Naive thymus-derived CD4-positive, alpha-beta T cell (primary cell): ENCODE data around the gene TEKT3. TPM values are rescaled to one million over a fixed set of nuclear protein-coding genes. Genes with fewer than 3 reads are reported as not detected.

Experiments used
- ATAC-seq: fragments of 150-1000 bp; cut with Tn5 transposase; 2 replicates; pipeline ENCODE4 v1.10.0; 2021; ENCODE audit warnings: mild to moderate bottlenecking, moderate library complexity
- CTCF ChIA-PET: fragments of 350-600 bp; sonication (Branson Sonifier 250); formaldehyde crosslinking; loops from one replicate; lab custom pipeline; 2021; ENCODE audit warnings: antibody characterized with exemption; lab: Charles Lee
- POLR2A ChIA-PET: fragments of 350-600 bp; sonication (Branson Sonifier 250); formaldehyde crosslinking; loops from one replicate; lab custom pipeline; 2021; ENCODE audit warnings: antibody characterized with exemption, inconsistent platforms; lab: Charles Lee
- DNase-seq, 9 donors: peaks; one replicate each; pipeline versions ENCODE4 v3.0.0 to v3.0.0-alpha.2; 2020 to 2022; ENCODE audit warnings: mixed read lengths in 1 of 9
- H3K27ac ChIP-seq: one replicate; pipeline ENCODE4 v1.7.0; 2013; ENCODE audit warnings: mild to moderate bottlenecking, low read depth, low read length, moderate library complexity
- H3K27me3 ChIP-seq, 2 donors: one replicate each; pipeline ENCODE4 v1.7.0; 2013; ENCODE audit warnings: low read length in 2 of 2, mild to moderate bottlenecking in 2 of 2, moderate library complexity in 2 of 2; ENCODE audit not compliant: control insufficient read depth in 2 of 2, insufficient read depth in 2 of 2
- H3K36me3 ChIP-seq, 3 experiments: 1 replicate in 2 of 3; 2 replicates in 1 of 3; pipeline ENCODE4 v1.7.0; 2013; ENCODE audit warnings: low read length in 3 of 3, mild to moderate bottlenecking in 3 of 3, moderate library complexity in 1 of 3; ENCODE audit not compliant: insufficient read depth in 3 of 3, control insufficient read depth in 2 of 3
- H3K4me1 ChIP-seq, 2 donors: one replicate each; pipeline ENCODE4 v1.7.0; 2013; ENCODE audit warnings: low read length in 2 of 2, mild to moderate bottlenecking in 2 of 2, moderate library complexity in 1 of 2; ENCODE audit not compliant: control insufficient read depth in 2 of 2, insufficient read depth in 2 of 2
- H3K4me3 ChIP-seq: 2 replicates; pipeline ENCODE4 v1.7.0; 2013; ENCODE audit warnings: mild to moderate bottlenecking, low read length
- H3K9me3 ChIP-seq, 3 experiments: 1 replicate in 2 of 3; 2 replicates in 1 of 3; pipeline ENCODE4 v1.7.0; 2013; ENCODE audit warnings: low read length in 3 of 3; ENCODE audit not compliant: control insufficient read depth in 2 of 3
- H3K27ac Mint-ChIP-seq, 9 donors: one replicate each; pipeline ENCODE4 v1.8.0; 2020 to 2022; ENCODE audit warnings: mixed read lengths in 9 of 9, mild to moderate bottlenecking in 8 of 9, moderate library complexity in 5 of 9, inconsistent platforms in 2 of 9
- H3K27me3 Mint-ChIP-seq, 5 donors: one replicate each; pipeline ENCODE4 v1.8.0; 2021 to 2022; ENCODE audit warnings: mixed read lengths in 5 of 5, mild to moderate bottlenecking in 1 of 5
- H3K36me3 Mint-ChIP-seq, 5 donors: one replicate each; pipeline ENCODE4 v1.8.0; 2020 to 2022; ENCODE audit warnings: mixed read lengths in 5 of 5, mild to moderate bottlenecking in 3 of 5, inconsistent platforms in 1 of 5
- H3K4me1 Mint-ChIP-seq, 7 donors: one replicate each; pipeline ENCODE4 v1.8.0; 2020 to 2022; ENCODE audit warnings: mixed read lengths in 7 of 7, mild to moderate bottlenecking in 3 of 7, inconsistent platforms in 1 of 7
- H3K4me3 Mint-ChIP-seq, 10 donors: one replicate each; pipeline ENCODE4 v1.8.0; 2020 to 2022; ENCODE audit warnings: mild to moderate bottlenecking in 10 of 10, mixed read lengths in 10 of 10, moderate library complexity in 6 of 10, inconsistent platforms in 2 of 10
- H3K9me3 Mint-ChIP-seq, 11 donors: one replicate each; pipeline ENCODE4 v1.8.0; 2020 to 2022; ENCODE audit warnings: mixed read lengths in 11 of 11, mild to moderate bottlenecking in 4 of 11, inconsistent platforms in 1 of 11, moderate library complexity in 1 of 11
- intact Hi-C, 2 donors: fragments of 100-400 bp; cut with micrococcal nuclease; formaldehyde crosslinking; loops; one replicate each; pipeline ENCODE4 v1.15.1; 2023
- polyA plus RNA-seq, 2 donors: library from polyadenylated mRNA; unstranded; fragments of 300-500 nt; fragmentation: Illumina TruSeq; gene quantifications; one replicate each; pipeline ENCODE4 v1.2.3, GENCODE V29; 2021
- total RNA-seq, 6 experiments: library from RNA in 5 of 6; stranded (reverse) in 5 of 6; gene quantifications; 1 replicate in 5 of 6; 2 replicates in 1 of 6; pipeline ENCODE4 v1.2.3 and lab custom pipeline; 2021 to 2026

TEKT3 gene
- total and polyA plus RNA-seq, 7 experiments from 2014 or later, result 0.37 to 0.57 (median 0.49) TPM; not detected in 4

DNA sequence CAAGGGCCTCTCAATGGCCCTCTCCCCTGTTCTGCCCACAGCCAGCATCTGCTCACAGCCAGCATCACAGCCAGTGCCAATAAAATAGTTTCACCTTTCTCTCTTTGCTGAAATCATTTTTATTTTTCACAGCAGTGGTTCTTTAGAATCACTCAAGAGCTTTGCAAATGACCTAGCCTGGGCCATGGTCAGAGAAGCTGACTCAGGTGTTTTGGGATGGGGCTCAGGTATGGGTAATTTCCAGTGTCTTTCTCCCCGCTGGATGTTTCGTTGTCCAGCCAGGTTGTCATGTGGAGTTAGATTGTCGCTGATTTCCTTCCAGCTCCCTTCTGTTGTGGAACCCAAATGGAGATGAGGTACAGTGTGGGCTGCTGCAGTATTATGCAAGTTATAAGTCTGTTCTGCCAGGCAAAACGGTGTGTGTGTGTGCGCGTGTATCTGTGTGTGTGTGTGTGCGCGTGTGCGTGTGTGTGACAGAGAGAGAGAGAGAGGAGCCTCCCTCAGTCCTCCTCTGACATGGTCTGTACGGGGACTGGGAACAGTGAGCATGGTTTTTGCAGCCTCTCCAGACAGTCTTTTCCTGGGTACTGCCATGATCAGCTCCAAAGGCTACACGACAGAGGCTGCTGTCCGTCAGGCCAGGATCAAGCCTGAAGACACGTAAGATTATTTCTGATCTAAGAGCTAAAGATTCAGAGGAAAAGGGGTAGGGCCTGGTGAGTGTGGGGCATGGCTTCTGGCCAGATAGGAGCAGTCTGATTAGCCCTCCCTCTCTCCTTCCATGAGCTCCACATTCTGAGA is 74.9 kb downstream of the TEKT3 start:
- POLR2A ChIA-PET, result interaction anchor here (0.6 kb wide), 1 partner anchor 718 kb away, joined by 4 read pairs; no protein-coding TSS in a partner anchor
- H3K27me3 ChIP-seq, result peaks cover 0 to 3% of the 10 kb centered on the region in 2 donors
- no peak for DNase-seq
- no peak overlapping the region for H3K4me3 Mint-ChIP-seq
- H3K9me3 Mint-ChIP-seq, result peaks cover 0 to 1% (median 0%) of the 10 kb centered on the region in 11 donors
- H3K36me3 Mint-ChIP-seq, result no peaks in the 10 kb centered on the region
- no peak overlapping the region for H3K4me3 ChIP-seq
- H3K27ac ChIP-seq, result no peak overlapping the region
- no peaks in the 10 kb centered on the region for H3K9me3 ChIP-seq
- H3K36me3 ChIP-seq, result no peaks in the 10 kb centered on the region
- peaks cover 0 to 12% (median 3%) of the 10 kb centered on the region in 7 donors for H3K4me1 Mint-ChIP-seq
- CTCF ChIA-PET, result interaction anchor here (1.6 kb wide), 1 partner anchor 9 kb away, joined by 3 read pairs; no protein-coding TSS in a partner anchor
- no peak overlapping the region for H3K27ac Mint-ChIP-seq
- H3K27me3 Mint-ChIP-seq, result peaks cover 50 to 65% (median 51%) of the 10 kb centered on the region in 5 donors
- H3K4me1 ChIP-seq, result no peaks in the 10 kb centered on the region
- intact Hi-C loops, result no loop called here
- ATAC-seq, result no peak

DNA sequence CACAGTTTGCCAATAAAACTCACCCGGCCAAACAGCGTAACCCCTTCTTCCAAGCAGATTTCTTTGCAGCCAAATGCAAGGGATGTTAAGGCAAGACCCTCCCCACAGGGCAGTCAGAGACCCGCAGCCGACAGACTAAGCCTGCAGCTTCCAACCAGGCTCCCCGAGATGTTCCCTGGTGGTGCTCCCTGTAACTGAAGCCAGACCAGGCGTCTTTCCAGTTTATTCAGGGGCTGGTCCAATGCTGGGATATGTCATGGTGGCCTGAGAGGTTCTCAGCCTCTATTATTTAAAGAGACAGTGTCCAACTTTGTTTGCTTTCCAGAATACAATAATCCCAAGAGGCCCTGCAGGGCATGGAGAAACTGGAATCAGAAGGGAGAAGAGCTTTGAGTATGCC is 76.3 kb downstream of the TEKT3 start, which contains the start of gene PMP22:
TSS of gene PMP22 (minus strand) at position 196 of the 400 bp plus-strand sequence. CDS start 4,599 bp downstream, outside the sequence.
- peaks cover 3 to 8% of the 10 kb centered on the region in 2 donors for H3K27me3 ChIP-seq
- Mint-ChIP-seq H3K36me3 (no peaks in the 10 kb centered on the region), H3K4me3 (peak within 1 kb of the TSS in 1 of 10 donors; percentile 31), H3K9me3 (peaks cover 0 to 1% (median 0%) of the 10 kb centered on the region in 11 donors), H3K27me3 (peaks cover 52 to 79% (median 58%) of the 10 kb centered on the region in 5 donors), H3K4me1 (peaks cover 0 to 14% (median 8%) of the 10 kb centered on the region in 7 donors), H3K27ac (no peak within 1 kb of the TSS)
- peaks cover 0 to 5% of the 10 kb centered on the region in 2 donors for H3K4me1 ChIP-seq
- DNase-seq (no peak), ATAC-seq (no peak)
- H3K36me3 ChIP-seq, result no peaks in the 10 kb centered on the region
- ChIA-PET POLR2A (no interaction called here), CTCF (no interaction called here)
- no peak within 1 kb of the TSS for H3K4me3 ChIP-seq
- intact Hi-C loops, result no loop called here
- H3K27ac ChIP-seq, result no peak within 1 kb of the TSS
- H3K9me3 ChIP-seq, result no peaks in the 10 kb centered on the region

DNA sequence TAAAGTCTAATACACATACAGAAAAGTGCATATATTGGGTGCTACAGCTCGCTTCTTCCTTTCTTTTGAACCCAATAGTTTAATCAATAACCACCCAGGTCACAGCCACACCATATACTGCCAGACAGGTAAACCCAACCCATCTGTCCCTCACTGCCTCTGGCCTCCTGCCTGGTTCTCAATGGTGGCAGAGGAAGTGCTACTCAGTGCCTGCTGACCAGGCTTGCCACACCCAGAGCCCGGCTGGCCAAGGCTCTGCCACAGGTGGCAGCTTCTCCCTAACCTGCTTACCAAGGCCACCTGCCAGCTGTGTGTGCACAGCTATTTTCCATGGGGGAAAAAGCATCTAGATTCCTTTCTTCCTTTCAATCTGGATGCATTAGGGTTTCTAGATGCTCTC is 76.9 kb downstream of the TEKT3 start:
- Mint-ChIP-seq H3K9me3 (peaks cover 0 to 1% (median 0%) of the 10 kb centered on the region in 11 donors), H3K36me3 (no peaks in the 10 kb centered on the region), H3K4me3 (peak overlapping the region in 1 of 10 donors; percentile 31), H3K4me1 (peaks cover 0 to 16% (median 10%) of the 10 kb centered on the region in 7 donors), H3K27ac (no peak overlapping the region), H3K27me3 (peaks cover 54 to 83% (median 60%) of the 10 kb centered on the region in 5 donors)
- no peak for ATAC-seq
- CTCF ChIA-PET, result no interaction called here
- POLR2A ChIA-PET, result no interaction called here
- Histone ChIP-seq H3K4me3 (no peak overlapping the region), H3K27me3 (peaks cover 3 to 8% of the 10 kb centered on the region in 2 donors), H3K36me3 (no peaks in the 10 kb centered on the region), H3K4me1 (peaks cover 0 to 5% of the 10 kb centered on the region in 2 donors), H3K27ac (no peak overlapping the region), H3K9me3 (no peaks in the 10 kb centered on the region)
- intact Hi-C loops, result no loop called here
- no peak for DNase-seq

DNA sequence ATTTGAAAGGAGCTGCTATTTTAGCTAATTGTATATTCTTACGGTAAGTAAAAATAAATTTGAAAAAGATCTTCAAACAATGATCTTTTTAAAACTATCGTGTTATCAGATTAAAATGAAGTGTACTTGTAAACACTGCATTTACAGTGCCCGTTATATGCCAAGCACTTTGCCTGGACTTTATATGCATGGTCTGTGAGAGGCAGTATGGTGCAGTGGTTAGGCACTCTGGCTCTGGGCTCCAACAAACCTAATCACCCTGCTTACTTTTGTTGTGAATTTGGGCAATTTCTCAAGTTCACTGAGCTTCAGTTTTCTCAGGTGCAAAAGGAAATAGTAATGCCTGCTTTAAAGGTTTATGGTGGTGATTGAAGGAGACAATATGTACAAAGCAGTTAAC is 77.7 kb downstream of the TEKT3 start:
- CTCF ChIA-PET, result interaction anchor here (0.6 to 1.0 kb wide), 2 partner anchors 226 to 240 kb away, joined by 3 to 4 read pairs; no protein-coding TSS in a partner anchor
- Histone ChIP-seq H3K4me1 (peaks cover 0 to 5% of the 10 kb centered on the region in 2 donors), H3K4me3 (no peak overlapping the region), H3K9me3 (no peaks in the 10 kb centered on the region), H3K36me3 (no peaks in the 10 kb centered on the region), H3K27me3 (peaks cover 3 to 8% of the 10 kb centered on the region in 2 donors), H3K27ac (no peak overlapping the region)
- POLR2A ChIA-PET, result no interaction called here
- intact Hi-C loops, result no loop called here
- peaks cover 0 to 1% (median 0%) of the 10 kb centered on the region in 11 donors for H3K9me3 Mint-ChIP-seq
- H3K27me3 Mint-ChIP-seq, result peaks cover 61 to 86% (median 68%) of the 10 kb centered on the region in 5 donors
- peaks cover 0 to 1% (median 0%) of the 10 kb centered on the region in 5 donors for H3K36me3 Mint-ChIP-seq
- ATAC-seq (no peak), DNase-seq (no peak)
- peaks cover 0 to 16% (median 10%) of the 10 kb centered on the region in 7 donors for H3K4me1 Mint-ChIP-seq
- no peak overlapping the region for H3K4me3 Mint-ChIP-seq
- no peak overlapping the region for H3K27ac Mint-ChIP-seq

DNA sequence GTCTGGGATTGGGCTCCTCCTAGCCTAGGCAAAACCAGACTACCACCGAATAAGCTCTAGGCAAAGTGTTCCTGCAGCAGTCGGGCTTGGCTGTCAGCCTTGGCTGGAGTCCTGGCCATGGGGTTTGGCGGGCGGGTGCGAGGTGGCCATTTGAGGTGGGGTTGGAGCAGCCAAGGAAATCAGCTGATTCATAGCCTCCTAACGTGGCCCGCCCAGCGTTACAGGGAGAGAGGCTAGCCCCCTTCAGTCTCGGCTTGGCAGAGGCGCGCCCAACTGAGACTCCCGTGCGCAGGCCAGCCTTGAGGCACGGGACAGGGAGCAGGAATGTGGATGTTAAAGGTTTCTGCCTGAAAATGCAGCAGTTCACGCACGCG is 78.2 kb downstream of the TEKT3 start:
- ChIA-PET POLR2A (no interaction called here), CTCF (interaction anchor here (1.0 kb wide), 1 partner anchor 240 kb away, joined by 4 read pairs; no protein-coding TSS in a partner anchor)
- no peaks in the 10 kb centered on the region for H3K36me3 ChIP-seq
- Mint-ChIP-seq H3K4me1 (peaks cover 0 to 16% (median 10%) of the 10 kb centered on the region in 7 donors), H3K27me3 (peaks cover 61 to 86% (median 73%) of the 10 kb centered on the region in 5 donors), H3K27ac (no peak overlapping the region), H3K9me3 (peaks cover 0 to 1% (median 0%) of the 10 kb centered on the region in 11 donors), H3K4me3 (peak overlapping the region in 1 of 10 donors; percentile 9), H3K36me3 (peaks cover 0 to 1% (median 0%) of the 10 kb centered on the region in 5 donors)
- intact Hi-C loops, result no loop called here
- H3K4me3 ChIP-seq, result no peak overlapping the region
- peaks cover 3 to 8% of the 10 kb centered on the region in 2 donors for H3K27me3 ChIP-seq
- ATAC-seq (no peak), DNase-seq (no peak)
- peaks cover 0 to 5% of the 10 kb centered on the region in 2 donors for H3K4me1 ChIP-seq
- H3K27ac ChIP-seq, result no peak overlapping the region
- H3K9me3 ChIP-seq, result no peaks in the 10 kb centered on the region

DNA sequence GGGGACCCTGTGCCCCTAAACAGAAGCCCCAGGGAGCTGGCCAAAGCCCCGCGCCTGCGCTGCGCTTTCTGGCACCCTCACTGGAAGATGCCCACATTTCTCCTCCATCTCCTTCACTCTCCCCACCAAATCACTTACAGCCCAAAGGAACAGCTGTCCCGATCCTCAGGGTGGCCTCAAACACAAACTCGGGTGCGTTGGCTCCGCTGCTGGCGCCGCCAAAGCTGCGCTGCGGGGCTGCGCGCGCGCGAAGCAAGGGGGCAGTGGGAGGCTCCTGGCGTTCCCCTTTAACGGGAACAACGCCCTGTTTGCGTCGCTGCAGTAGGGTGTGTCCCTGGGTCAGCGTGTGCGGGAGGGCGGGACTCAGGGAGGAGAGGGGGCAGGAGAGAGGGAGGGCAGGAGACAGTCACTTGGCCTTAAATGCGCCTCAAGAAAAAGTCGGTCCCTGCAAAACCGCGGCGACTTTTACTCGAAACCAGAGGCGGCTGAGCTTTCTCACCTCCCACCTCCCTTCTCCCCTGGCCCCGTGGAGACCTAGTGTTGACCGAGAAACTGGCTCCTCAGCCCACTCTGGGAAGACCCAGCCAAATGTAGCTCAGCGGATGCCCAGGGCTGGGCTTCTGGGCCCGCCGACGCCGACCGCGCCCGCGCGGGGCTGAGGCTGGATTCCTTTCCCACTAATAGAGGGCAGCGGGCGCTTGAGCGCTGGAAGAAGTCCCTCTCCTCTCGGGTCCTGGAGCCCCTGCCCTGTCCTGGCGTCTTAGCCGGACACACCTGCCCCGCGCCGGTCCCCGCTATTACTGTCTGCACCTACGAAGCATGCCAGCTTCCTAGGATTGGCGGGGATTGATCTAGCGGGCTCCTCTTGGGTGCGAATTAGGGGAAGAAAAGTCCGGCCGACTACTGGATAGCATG is 78.8 kb downstream of the TEKT3 start:
- ChIA-PET CTCF (interaction anchor here (1.0 kb wide), 1 partner anchor 241 kb away, joined by 4 read pairs; no protein-coding TSS in a partner anchor), POLR2A (no interaction called here)
- H3K36me3 Mint-ChIP-seq, result peaks cover 0 to 1% (median 0%) of the 10 kb centered on the region in 5 donors
- no peak overlapping the region for H3K27ac Mint-ChIP-seq
- no peak overlapping the region for H3K27ac ChIP-seq
- no peaks in the 10 kb centered on the region for H3K36me3 ChIP-seq
- H3K4me3 Mint-ChIP-seq, result peak overlapping the region in 6 of 10 donors; percentile 6 to 83 (median 21)
- peaks cover 3 to 8% of the 10 kb centered on the region in 2 donors for H3K27me3 ChIP-seq
- peak in 1 of 9 donors; percentile 23 for DNase-seq
- H3K27me3 Mint-ChIP-seq, result peaks cover 58 to 82% (median 76%) of the 10 kb centered on the region in 5 donors
- H3K9me3 ChIP-seq, result no peaks in the 10 kb centered on the region
- intact Hi-C loops, result no loop called here
- peaks cover 0 to 6% of the 10 kb centered on the region in 2 donors for H3K4me1 ChIP-seq
- H3K9me3 Mint-ChIP-seq, result peaks cover 0 to 1% (median 0%) of the 10 kb centered on the region in 11 donors
- no peak overlapping the region for H3K4me3 ChIP-seq
- no peak for ATAC-seq
- peaks cover 0 to 16% (median 10%) of the 10 kb centered on the region in 7 donors for H3K4me1 Mint-ChIP-seq
